Vagina (tissue), 2 donors: ENCODE measurements around the gene FAR1. TPM values are rescaled to one million over a fixed set of nuclear protein-coding genes. Genes with fewer than 3 reads are reported as not detected.

ENCODE experiments used
- DNase-seq, 2 donors: peaks; one replicate each; pipeline ENCODE4 v3.0.0-alpha.2; 2017; ENCODE audit errors: extremely low spot score in 2 of 2
- H3K27ac ChIP-seq: fragments of 200-600 bp; sonication (generic); one replicate; pipeline ENCODE4 v1.5.1; 2019
- H3K27me3 ChIP-seq: fragments of 200-600 bp; sonication (generic); one replicate; pipeline ENCODE4 v1.5.1; 2019
- H3K36me3 ChIP-seq, 2 donors: fragments of 200-600 bp; sonication (generic); one replicate each; pipeline ENCODE4 v1.5.1; 2017 to 2019
- H3K4me1 ChIP-seq: fragments of 200-600 bp; sonication (generic); one replicate; pipeline ENCODE4 v1.5.1; 2019
- H3K4me3 ChIP-seq, 2 donors: fragments of 200-600 bp; sonication (generic); 1 replicate in 1 of 2; 2 replicates in 1 of 2; pipeline ENCODE4 v1.5.1; 2016 to 2019
- H3K9me3 ChIP-seq: fragments of 200-600 bp; sonication (generic); one replicate; pipeline ENCODE4 v1.5.1; 2019
- POLR2A ChIP-seq, 2 donors: fragments of 450-650 bp; IDR thresholded peaks; one replicate each; pipeline ENCODE4 v1.6.1; 2017; ENCODE audit warnings: antibody characterized with exemption in 2 of 2, mild to moderate bottlenecking in 2 of 2, moderate library complexity in 2 of 2
- POLR2AphosphoS5 ChIP-seq, 2 donors: sonication (generic); formaldehyde crosslinking; IDR thresholded peaks; one replicate each; pipeline ENCODE4 v1.9.0; 2017; ENCODE audit warnings: antibody characterized with exemption in 2 of 2, mild to moderate bottlenecking in 2 of 2, low read depth in 1 of 2; ENCODE audit not compliant: insufficient read depth in 1 of 2
- intact Hi-C: fragments of 100-400 bp; cut with DNase I; formaldehyde crosslinking; loops from one replicate; pipeline ENCODE4 v1.15.1; 2023
- total RNA-seq: library from RNA; depleted of rRNA; stranded (reverse); fragments of >200 nt; gene quantifications from one replicate; pipeline ENCODE4 v1.2.3, GENCODE V29; 2016
- TF ChIP-seq, protein P1 (sequence below), 3 experiments: fragments of 450-650 bp in 2 of 3; fragments of 200-600 bp in 1 of 3; sonication (generic) in 1 of 3; IDR thresholded peaks; one replicate each; pipeline ENCODE4 v1.5.1; 2017 to 2019; ENCODE audit warnings: antibody characterized with exemption in 3 of 3, mild to moderate bottlenecking in 2 of 3, moderate library complexity in 2 of 3

The FAR1 gene
- total RNA-seq, 1 donor from 2014 or later: 77.6 TPM

DNA sequence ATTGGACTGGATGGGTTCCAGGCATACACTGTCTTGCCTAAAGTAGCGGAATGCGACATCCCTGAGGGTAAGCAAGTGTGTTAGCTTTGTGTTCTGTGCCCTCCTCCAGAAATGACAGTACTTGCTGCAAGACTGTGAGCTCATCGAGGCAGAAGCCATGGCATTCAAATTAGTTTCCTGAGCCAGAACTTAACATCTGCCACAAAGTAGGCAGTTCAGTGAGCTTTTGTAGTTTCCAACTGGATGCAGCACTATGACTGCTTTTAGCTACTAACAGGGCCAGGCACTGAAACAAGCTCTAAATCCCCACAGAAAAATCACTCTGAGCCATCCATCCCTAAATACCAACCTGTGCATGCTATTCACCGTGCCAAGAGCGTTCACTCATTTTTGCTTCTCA is 1.2 kb upstream of the FAR1 start:
- H3K9me3 ChIP-seq: no peaks in the 10 kb centered on the region
- DNase-seq: no peak
- H3K36me3 ChIP-seq: no peaks in the 10 kb centered on the region
- no peak overlapping the region for H3K27ac ChIP-seq
- intact Hi-C loops: no loop called here
- H3K4me1 ChIP-seq: peaks cover 22% of the 10 kb centered on the region
- H3K4me3 ChIP-seq: peak overlapping the region in 1 of 2 donors; percentile 86
- no peak for TF ChIP-seq POLR2A (IDR thresholded peaks at IDR 0.05)
- TF ChIP-seq, protein P1, sequence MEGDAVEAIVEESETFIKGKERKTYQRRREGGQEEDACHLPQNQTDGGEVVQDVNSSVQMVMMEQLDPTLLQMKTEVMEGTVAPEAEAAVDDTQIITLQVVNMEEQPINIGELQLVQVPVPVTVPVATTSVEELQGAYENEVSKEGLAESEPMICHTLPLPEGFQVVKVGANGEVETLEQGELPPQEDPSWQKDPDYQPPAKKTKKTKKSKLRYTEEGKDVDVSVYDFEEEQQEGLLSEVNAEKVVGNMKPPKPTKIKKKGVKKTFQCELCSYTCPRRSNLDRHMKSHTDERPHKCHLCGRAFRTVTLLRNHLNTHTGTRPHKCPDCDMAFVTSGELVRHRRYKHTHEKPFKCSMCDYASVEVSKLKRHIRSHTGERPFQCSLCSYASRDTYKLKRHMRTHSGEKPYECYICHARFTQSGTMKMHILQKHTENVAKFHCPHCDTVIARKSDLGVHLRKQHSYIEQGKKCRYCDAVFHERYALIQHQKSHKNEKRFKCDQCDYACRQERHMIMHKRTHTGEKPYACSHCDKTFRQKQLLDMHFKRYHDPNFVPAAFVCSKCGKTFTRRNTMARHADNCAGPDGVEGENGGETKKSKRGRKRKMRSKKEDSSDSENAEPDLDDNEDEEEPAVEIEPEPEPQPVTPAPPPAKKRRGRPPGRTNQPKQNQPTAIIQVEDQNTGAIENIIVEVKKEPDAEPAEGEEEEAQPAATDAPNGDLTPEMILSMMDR (IDR thresholded peaks at IDR 0.05): no peak
- no peak for TF ChIP-seq POLR2AphosphoS5 (IDR thresholded peaks at IDR 0.05; ENCODE audit: insufficient read depth in 1 of 2, low read depth in 1 of 2)
- H3K27me3 ChIP-seq: no peaks in the 10 kb centered on the region

DNA sequence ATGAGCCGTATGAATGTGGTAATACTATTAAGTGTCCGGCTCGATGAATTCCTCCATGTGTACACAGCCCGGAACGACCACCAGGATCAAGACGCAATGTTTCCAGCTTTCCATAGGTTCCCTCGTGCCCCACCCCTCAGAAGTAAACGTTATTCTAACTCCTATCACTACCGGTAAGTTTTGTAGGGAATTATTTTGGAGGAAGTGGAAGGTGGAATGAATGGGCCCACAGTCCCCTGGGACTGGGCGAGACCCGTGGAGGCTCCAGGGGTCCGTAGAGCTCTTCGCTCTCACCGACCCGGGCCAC is 720 bp upstream of the FAR1 start:
- Histone ChIP-seq H3K4me1 (peaks cover 27% of the 10 kb centered on the region), H3K9me3 (no peaks in the 10 kb centered on the region), H3K4me3 (peak overlapping the region; percentile 86 to 93), H3K27me3 (no peaks in the 10 kb centered on the region), H3K27ac (peak overlapping the region; percentile 80), H3K36me3 (no peaks in the 10 kb centered on the region)
- intact Hi-C loops: no loop called here
- no peak for TF ChIP-seq POLR2AphosphoS5 (IDR thresholded peaks at IDR 0.05; ENCODE audit: insufficient read depth in 1 of 2, low read depth in 1 of 2)
- TF ChIP-seq POLR2A (IDR thresholded peaks at IDR 0.05): no peak
- TF ChIP-seq, protein P1 (IDR thresholded peaks at IDR 0.05): no peak
- DNase-seq: no peak

DNA sequence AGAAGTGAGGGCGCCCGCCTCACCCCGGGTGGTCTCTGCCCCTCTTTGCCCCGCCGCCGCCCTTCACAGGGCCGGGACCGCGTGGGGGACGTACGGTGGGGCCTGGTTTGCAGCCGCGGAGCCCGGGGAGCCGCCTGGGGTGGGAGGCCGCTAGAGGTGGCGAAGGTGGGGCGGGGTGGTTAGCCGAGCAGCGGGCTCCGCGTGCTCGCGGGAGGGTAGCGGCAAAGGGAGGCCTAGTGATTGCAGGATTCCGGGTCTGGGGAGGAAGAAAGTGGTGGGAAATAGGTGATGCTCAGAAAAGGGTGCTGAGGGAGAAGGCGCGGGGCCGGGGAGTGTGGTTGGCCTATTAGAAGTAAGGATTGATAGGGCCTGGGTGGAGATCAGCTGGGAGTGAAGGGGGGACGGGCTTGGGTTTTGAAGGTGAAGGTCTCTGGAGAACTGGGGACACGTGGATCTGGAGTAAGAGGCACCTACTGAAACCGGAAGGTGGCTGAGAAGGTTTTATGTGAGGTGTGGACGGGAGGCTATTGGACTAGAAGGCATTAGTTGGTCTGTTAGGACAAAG is 571 bp downstream of the FAR1 start:
- Histone ChIP-seq H3K27me3 (no peaks in the 10 kb centered on the region), H3K4me1 (peaks cover 39% of the 10 kb centered on the region), H3K36me3 (no peaks in the 10 kb centered on the region), H3K27ac (peak overlapping the region; percentile 84), H3K4me3 (peak overlapping the region; percentile 86 to 93), H3K9me3 (no peaks in the 10 kb centered on the region)
- no peak for DNase-seq
- TF ChIP-seq, protein P1 (IDR thresholded peaks at IDR 0.05): no peak
- TF ChIP-seq POLR2A (IDR thresholded peaks at IDR 0.05): no peak
- TF ChIP-seq POLR2AphosphoS5 (IDR thresholded peaks at IDR 0.05; ENCODE audit: insufficient read depth in 1 of 2, low read depth in 1 of 2): no peak
- intact Hi-C loops: no loop called here

- H3K27ac ChIP-seq: peak overlapping the region; percentile 84
- H3K36me3 ChIP-seq: no peaks in the 10 kb centered on the region
- peaks cover 40% of the 10 kb centered on the region for H3K4me1 ChIP-seq
- no peak for DNase-seq
- intact Hi-C loops: no loop called here
- TF ChIP-seq POLR2A (IDR thresholded peaks at IDR 0.05) (no peak), POLR2AphosphoS5 (IDR thresholded peaks at IDR 0.05; ENCODE audit: insufficient read depth in 1 of 2, low read depth in 1 of 2) (no peak)
- TF ChIP-seq, protein P1 (IDR thresholded peaks at IDR 0.05): no peak
- no peaks in the 10 kb centered on the region for H3K9me3 ChIP-seq
- peak overlapping the region; percentile 86 to 93 for H3K4me3 ChIP-seq
- H3K27me3 ChIP-seq: no peaks in the 10 kb centered on the region
Measured at GRCh38 chr11:13669544-13670488, 1.3 kb downstream of the FAR1 start.
